Suprapubic skin (tissue), 4 donors: ENCODE results near the gene CPNE4. TPM values are rescaled to one million over a fixed set of nuclear protein-coding genes. Genes with fewer than 3 reads are reported as not detected.

Source experiments
- DNase-seq, 2 donors: peaks; one replicate each; pipeline ENCODE4 v3.0.0-alpha.2; 2019; ENCODE audit warnings: low spot score in 2 of 2
- H3K27ac ChIP-seq: fragments of 200-600 bp; sonication (generic); one replicate; pipeline ENCODE4 v1.5.1; 2019
- H3K27me3 ChIP-seq: fragments of 200-600 bp; sonication (generic); one replicate; pipeline ENCODE4 v1.5.1; 2019
- H3K36me3 ChIP-seq: fragments of 200-600 bp; sonication (generic); one replicate; pipeline ENCODE4 v1.5.1; 2019
- H3K4me1 ChIP-seq: fragments of 200-600 bp; sonication (generic); one replicate; pipeline ENCODE4 v1.5.1; 2019
- H3K4me3 ChIP-seq: fragments of 200-600 bp; sonication (generic); one replicate; pipeline ENCODE4 v1.5.1; 2019; ENCODE audit warnings: mild to moderate bottlenecking
- H3K9me3 ChIP-seq: fragments of 200-600 bp; sonication (generic); one replicate; pipeline ENCODE4 v1.5.1; 2019
- CTCF ChIP-seq, 2 donors: fragments of 200-600 bp in 1 of 2; fragments of 450-650 bp in 1 of 2; sonication (generic) in 1 of 2; IDR thresholded peaks; one replicate each; pipeline ENCODE4 v1.5.1; 2016 to 2019; ENCODE audit warnings: antibody characterized with exemption in 2 of 2, mild to moderate bottlenecking in 1 of 2, moderate library complexity in 1 of 2
- EP300 ChIP-seq: sonication (generic); formaldehyde crosslinking; IDR thresholded peaks from one replicate; pipeline ENCODE4 v1.6.1; 2017; ENCODE audit warnings: antibody characterized with exemption
- POLR2A ChIP-seq, 2 donors: fragments of 450-650 bp; IDR thresholded peaks; one replicate each; pipeline ENCODE4 v1.6.1; 2017; ENCODE audit warnings: antibody characterized with exemption in 2 of 2, mild to moderate bottlenecking in 2 of 2, moderate library complexity in 2 of 2
- POLR2AphosphoS5 ChIP-seq, 3 donors: sonication (generic); formaldehyde crosslinking; IDR thresholded peaks; one replicate each; pipeline ENCODE4 v1.6.1; 2017; ENCODE audit warnings: antibody characterized with exemption in 3 of 3
- WGBS: methylation state at CpG from one replicate; pipeline ENCODE4 v1.1.5; 2018; 5-methylcytosine and 5-hydroxymethylcytosine counted together
- total RNA-seq, 4 donors: library from RNA; depleted of rRNA; stranded (reverse); fragments of >200 nt; gene quantifications; one replicate each; pipeline ENCODE4 v1.1.0, GENCODE V29; 2016

CPNE4 gene
- total RNA-seq, 4 donors from 2014 or later, result 0.32 to 1.1 TPM; not detected in 2

- H3K4me3 ChIP-seq, result no peak overlapping the region
- no peaks in the 10 kb centered on the region for H3K4me1 ChIP-seq
- H3K27ac ChIP-seq, result no peak overlapping the region
- H3K9me3 ChIP-seq, result no peaks in the 10 kb centered on the region
- H3K36me3 ChIP-seq, result no peaks in the 10 kb centered on the region
- no peak for DNase-seq
- no peaks in the 10 kb centered on the region for H3K27me3 ChIP-seq
- TF ChIP-seq EP300 (no peak), POLR2A (IDR thresholded peaks at IDR 0.05) (no peak), POLR2AphosphoS5 (IDR thresholded peaks at IDR 0.05) (no peak), CTCF (IDR thresholded peaks at IDR 0.05) (no peak)
Observed at GRCh38 chr3:131743126-131743525, 291.7 kb downstream of the CPNE4 start.

GRCh38 chr3:131739211-131739610 is 295.6 kb downstream of the CPNE4 start:
- H3K9me3 ChIP-seq, result no peaks in the 10 kb centered on the region
- WGBS, result 24% methylated on average over 1 of the region's 1 CpG
- H3K4me1 ChIP-seq, result no peaks in the 10 kb centered on the region
- H3K27ac ChIP-seq, result no peak overlapping the region
- H3K4me3 ChIP-seq, result no peak overlapping the region
- DNase-seq, result no peak
- no peak for TF ChIP-seq CTCF (IDR thresholded peaks at IDR 0.05)
- no peak for TF ChIP-seq POLR2AphosphoS5 (IDR thresholded peaks at IDR 0.05)
- TF ChIP-seq POLR2A (IDR thresholded peaks at IDR 0.05), result no peak
- no peak for TF ChIP-seq EP300
- H3K27me3 ChIP-seq, result no peaks in the 10 kb centered on the region
- H3K36me3 ChIP-seq, result no peaks in the 10 kb centered on the region

GRCh38 chr3:131738095-131738494 is 296.7 kb downstream of the CPNE4 start:
- H3K36me3 ChIP-seq, result no peaks in the 10 kb centered on the region
- H3K4me1 ChIP-seq, result no peaks in the 10 kb centered on the region
- 60% methylated on average over 2 of the region's 2 CpGs for WGBS
- H3K27me3 ChIP-seq, result no peaks in the 10 kb centered on the region
- no peak for DNase-seq
- TF ChIP-seq POLR2AphosphoS5 (IDR thresholded peaks at IDR 0.05) (no peak), CTCF (IDR thresholded peaks at IDR 0.05) (no peak), EP300 (no peak), POLR2A (IDR thresholded peaks at IDR 0.05) (no peak)
- H3K27ac ChIP-seq, result no peak overlapping the region
- H3K4me3 ChIP-seq, result no peak overlapping the region
- no peaks in the 10 kb centered on the region for H3K9me3 ChIP-seq

- H3K27ac ChIP-seq, result no peak overlapping the region
- H3K4me3 ChIP-seq, result no peak overlapping the region
- TF ChIP-seq CTCF (IDR thresholded peaks at IDR 0.05) (no peak), POLR2A (IDR thresholded peaks at IDR 0.05) (no peak), POLR2AphosphoS5 (IDR thresholded peaks at IDR 0.05) (no peak), EP300 (no peak)
- no peaks in the 10 kb centered on the region for H3K27me3 ChIP-seq
- no peaks in the 10 kb centered on the region for H3K36me3 ChIP-seq
- no peaks in the 10 kb centered on the region for H3K9me3 ChIP-seq
- H3K4me1 ChIP-seq, result no peaks in the 10 kb centered on the region
- no peak for DNase-seq
Observed at GRCh38 chr3:131735544-131735943, 299.3 kb downstream of the CPNE4 start.

GRCh38 chr3:131735116-131735515 is 299.7 kb downstream of the CPNE4 start:
- H3K4me1 ChIP-seq, result no peaks in the 10 kb centered on the region
- H3K36me3 ChIP-seq, result no peaks in the 10 kb centered on the region
- H3K9me3 ChIP-seq, result no peaks in the 10 kb centered on the region
- H3K4me3 ChIP-seq, result no peak overlapping the region
- no peaks in the 10 kb centered on the region for H3K27me3 ChIP-seq
- TF ChIP-seq EP300 (no peak), POLR2A (IDR thresholded peaks at IDR 0.05) (no peak), POLR2AphosphoS5 (IDR thresholded peaks at IDR 0.05) (no peak), CTCF (IDR thresholded peaks at IDR 0.05) (no peak)
- no peak overlapping the region for H3K27ac ChIP-seq
- DNase-seq, result no peak
